SK-N-SH (cell line): ENCODE measurements around the gene CADM2.

ENCODE experiments used
- CTCF ChIP-seq: fragments of 200-600 bp; sonication (generic); IDR thresholded peaks from 2 replicates; pipeline ENCODE4 v1.6.1; 2017; ENCODE audit warnings: antibody characterized with exemption, mild to moderate bottlenecking, moderate library complexity
- ELF1 ChIP-seq: IDR thresholded peaks from 2 replicates; pipeline ENCODE4 v1.4.0; 2012
- EP300 ChIP-seq, 2 experiments: IDR thresholded peaks; 2 replicates each; pipeline versions ENCODE4 v1.4.0 to v1.6.1; 2012; ENCODE audit warnings: borderline replicate concordance in 1 of 2, low read depth in 1 of 2, low read length in 1 of 2
- FOSL2 ChIP-seq: IDR thresholded peaks from 2 replicates; pipeline ENCODE4 v1.4.0; 2012; ENCODE audit warnings: low read depth, mild to moderate bottlenecking, moderate library complexity, borderline replicate concordance
- FOXJ3 ChIP-seq: sonication (generic); formaldehyde crosslinking; IDR thresholded peaks from 2 replicates; pipeline ENCODE4 v1.5.1; 2020; ENCODE audit warnings: mild to moderate bottlenecking, missing genetic modification reagents
- GATA2 ChIP-seq: sonication (generic); formaldehyde crosslinking; IDR thresholded peaks from 2 replicates; pipeline ENCODE4 v1.5.0; 2020; ENCODE audit warnings: mild to moderate bottlenecking, missing genetic modification reagents
- MAX ChIP-seq: IDR thresholded peaks from 2 replicates; pipeline ENCODE4 v1.4.0; 2012; ENCODE audit warnings: low read depth
- MXI1 ChIP-seq: IDR thresholded peaks from 2 replicates; pipeline ENCODE4 v1.6.1; 2012; ENCODE audit warnings: mild to moderate bottlenecking, low read depth, low read length, improper control_type of control experiment
- NRF1 ChIP-seq: IDR thresholded peaks from 2 replicates; pipeline ENCODE4 v1.6.1; 2012; ENCODE audit warnings: low read depth, mild to moderate bottlenecking, low read length
- POLR2AphosphoS5 ChIP-seq: IDR thresholded peaks from 2 replicates; pipeline ENCODE4 v1.6.1; 2012; ENCODE audit warnings: low read depth, low read length
- SMC3 ChIP-seq: IDR thresholded peaks from 2 replicates; pipeline ENCODE4 v1.6.1; 2012; ENCODE audit warnings: low read depth, low read length, improper control_type of control experiment
- TAF1 ChIP-seq: IDR thresholded peaks from 2 replicates; pipeline ENCODE4 v1.6.1; 2012; ENCODE audit warnings: low read depth, mild to moderate bottlenecking, low read length, moderate library complexity, borderline replicate concordance

- TF ChIP-seq POLR2AphosphoS5 (no peak), GATA2 (CRISPR knock-in tag) (no peak), CTCF (no peak), FOSL2 (no peak), SMC3 (no peak), TAF1 (no peak), MXI1 (no peak), EP300 (IDR thresholded peaks at IDR 0.05; ENCODE audit: borderline replicate concordance in 1 of 2, low read depth in 1 of 2, low read length in 1 of 2) (no peak), FOXJ3 (CRISPR knock-in tag) (no peak), ELF1 (no peak), NRF1 (no peak), MAX (no peak)
These were observed 904.2 kb downstream of the CADM2 start for GRCh38 chr3:85862893-85863455.
